ENCODE measurements around the gene HOOK1.
"Not testable (repeated sequence)": the region's sequence is repeated elsewhere in the genome, so short reads cannot be mapped to it uniquely, and the experiment has no call there.

HOOK1 gene

DNA sequence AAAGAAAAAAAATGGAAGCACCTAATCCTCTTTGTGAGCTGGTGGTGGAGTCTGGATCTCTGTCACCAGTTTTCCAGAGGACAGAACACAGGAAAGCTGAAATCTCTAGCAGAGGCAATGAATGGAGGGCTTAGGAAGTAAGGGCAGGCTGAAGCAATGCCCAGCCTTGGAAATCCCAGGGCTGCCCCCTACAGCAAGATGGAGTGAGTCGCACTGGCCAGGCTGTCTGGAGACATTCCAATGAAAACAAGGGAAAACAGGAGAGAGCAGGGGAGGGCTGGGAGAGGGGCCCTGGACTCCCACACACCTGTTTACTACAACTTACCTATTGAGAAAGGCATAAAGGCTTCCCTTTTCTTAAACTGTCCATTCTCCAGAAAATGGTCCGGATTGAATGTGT lies 85.9 kb downstream of the HOOK1 start:
- Histone ChIP-seq H3K4me3 (ENCODE audit: low read depth in 1 of 2, low read length in 2 of 2) (no peak overlapping the region), H3K4me1 (ENCODE audit: control insufficient read depth in 1 of 2, insufficient read depth in 2 of 2, low read length in 2 of 2) (no peaks in the 10 kb centered on the region), H3K27ac (ENCODE audit: low read length) (no peak overlapping the region), H3K36me3 (ENCODE audit: control insufficient read depth in 1 of 2, insufficient read depth in 2 of 2, low read length in 2 of 2) (no peaks in the 10 kb centered on the region), H3K9me3 (ENCODE audit: control insufficient read depth in 1 of 2, low read length in 2 of 2) (no peaks in the 10 kb centered on the region), H3K27me3 (ENCODE audit: low read depth, low read length) (no peaks in the 10 kb centered on the region)

DNA sequence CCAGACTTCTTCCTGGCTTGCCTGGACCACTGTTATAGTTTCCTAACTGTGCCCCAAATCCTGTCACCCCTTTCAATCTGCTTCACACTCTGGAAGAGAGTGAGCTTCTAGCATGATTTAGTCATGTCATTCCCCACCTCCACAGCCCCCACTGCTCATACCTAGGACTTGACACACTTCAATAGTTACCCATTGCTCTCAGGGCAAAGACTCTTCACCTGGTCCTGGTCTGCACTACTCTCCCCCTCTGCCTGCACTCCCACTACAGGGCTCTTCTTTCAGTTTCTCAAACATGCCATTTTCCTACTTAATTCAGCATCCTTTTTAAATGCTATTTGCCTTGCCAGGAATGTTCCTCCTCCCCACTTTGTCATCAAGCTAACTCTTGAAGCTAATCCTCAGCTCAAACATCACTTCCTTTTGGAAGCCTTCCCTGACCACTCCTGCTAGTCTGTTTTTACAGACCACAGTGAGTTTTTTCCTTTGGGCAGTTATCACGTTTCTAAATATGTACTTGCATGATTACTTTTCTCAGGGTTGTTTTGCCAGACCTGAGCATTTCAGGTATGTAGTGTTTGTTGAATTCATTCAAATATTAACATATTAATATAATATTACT lies 87.1 kb downstream of the HOOK1 start:
- Histone ChIP-seq H3K36me3 (ENCODE audit: control insufficient read depth in 1 of 2, insufficient read depth in 2 of 2, low read length in 2 of 2) (no peaks in the 10 kb centered on the region), H3K4me3 (ENCODE audit: low read depth in 1 of 2, low read length in 2 of 2) (no peak overlapping the region), H3K27ac (ENCODE audit: low read length) (no peak overlapping the region), H3K4me1 (ENCODE audit: control insufficient read depth in 1 of 2, insufficient read depth in 2 of 2, low read length in 2 of 2) (no peaks in the 10 kb centered on the region), H3K27me3 (ENCODE audit: low read depth, low read length) (no peaks in the 10 kb centered on the region), H3K9me3 (ENCODE audit: control insufficient read depth in 1 of 2, low read length in 2 of 2) (no peaks in the 10 kb centered on the region)

DNA sequence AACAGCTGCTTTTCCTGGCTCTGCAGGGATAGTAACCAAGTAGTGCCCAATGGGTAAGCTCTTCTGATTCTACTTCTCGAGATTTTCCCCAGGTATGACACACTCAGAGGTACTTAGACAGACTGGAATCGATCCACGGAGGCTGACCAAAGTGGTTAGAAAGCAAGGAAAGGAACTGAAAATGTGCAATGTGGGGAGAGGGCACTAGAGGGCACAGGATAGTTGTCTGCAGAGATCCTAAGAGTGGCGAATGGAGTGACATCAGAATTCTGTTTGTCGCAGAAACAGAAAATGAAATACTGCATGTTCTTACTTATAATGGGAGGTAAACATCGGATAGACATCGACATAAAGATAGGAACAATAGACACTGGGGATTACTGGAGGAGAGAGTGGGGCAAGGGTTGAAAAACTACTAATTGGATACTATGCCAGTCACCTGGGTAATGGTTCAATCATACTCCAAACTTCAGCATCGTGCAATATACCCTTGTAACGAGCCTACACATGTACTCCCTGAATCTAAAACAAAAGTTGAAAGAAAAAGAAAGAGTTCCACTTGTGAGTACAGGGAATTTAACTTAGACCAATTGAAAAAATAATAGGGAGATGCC lies 88.5 kb downstream of the HOOK1 start:
- no peaks in the 10 kb centered on the region for H3K4me1 ChIP-seq (ENCODE audit: control insufficient read depth in 1 of 2, insufficient read depth in 2 of 2, low read length in 2 of 2)
- H3K27ac ChIP-seq (ENCODE audit: low read length): no peak overlapping the region
- H3K36me3 ChIP-seq (ENCODE audit: control insufficient read depth in 1 of 2, insufficient read depth in 2 of 2, low read length in 2 of 2): no peaks in the 10 kb centered on the region
- H3K4me3 ChIP-seq (ENCODE audit: low read depth in 1 of 2, low read length in 2 of 2): no peak overlapping the region
- H3K27me3 ChIP-seq (ENCODE audit: low read depth, low read length): no peaks in the 10 kb centered on the region
- no peaks in the 10 kb centered on the region for H3K9me3 ChIP-seq (ENCODE audit: control insufficient read depth in 1 of 2, low read length in 2 of 2)

DNA sequence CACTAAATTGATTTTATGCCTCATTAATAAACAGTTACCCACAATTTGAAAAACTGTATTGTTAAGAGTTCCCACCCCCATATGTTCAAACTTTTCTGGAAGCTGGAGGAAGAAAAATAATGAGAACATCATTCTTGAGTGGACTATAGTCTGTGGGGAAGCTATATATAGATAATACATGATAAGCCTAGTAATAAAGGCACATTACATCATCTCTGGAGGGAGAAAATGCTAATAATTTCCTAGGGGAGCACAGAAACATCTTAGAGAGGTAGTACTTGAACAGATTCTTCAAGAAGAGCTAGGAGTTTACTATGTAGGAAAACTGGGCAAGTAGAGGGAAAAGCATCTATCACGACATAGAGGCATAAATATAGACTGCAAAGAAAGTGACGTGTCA lies 92.2 kb downstream of the HOOK1 start:
- H3K27ac ChIP-seq (ENCODE audit: low read length): no peak overlapping the region
- H3K4me1 ChIP-seq (ENCODE audit: control insufficient read depth in 1 of 2, insufficient read depth in 2 of 2, low read length in 2 of 2): no peaks in the 10 kb centered on the region
- no peak overlapping the region for H3K4me3 ChIP-seq (ENCODE audit: low read depth in 1 of 2, low read length in 2 of 2)
- H3K36me3 ChIP-seq (ENCODE audit: control insufficient read depth in 1 of 2, insufficient read depth in 2 of 2, low read length in 2 of 2): no peaks in the 10 kb centered on the region
- no peaks in the 10 kb centered on the region for H3K9me3 ChIP-seq (ENCODE audit: control insufficient read depth in 1 of 2, low read length in 2 of 2)
- H3K27me3 ChIP-seq (ENCODE audit: low read depth, low read length): no peaks in the 10 kb centered on the region

DNA sequence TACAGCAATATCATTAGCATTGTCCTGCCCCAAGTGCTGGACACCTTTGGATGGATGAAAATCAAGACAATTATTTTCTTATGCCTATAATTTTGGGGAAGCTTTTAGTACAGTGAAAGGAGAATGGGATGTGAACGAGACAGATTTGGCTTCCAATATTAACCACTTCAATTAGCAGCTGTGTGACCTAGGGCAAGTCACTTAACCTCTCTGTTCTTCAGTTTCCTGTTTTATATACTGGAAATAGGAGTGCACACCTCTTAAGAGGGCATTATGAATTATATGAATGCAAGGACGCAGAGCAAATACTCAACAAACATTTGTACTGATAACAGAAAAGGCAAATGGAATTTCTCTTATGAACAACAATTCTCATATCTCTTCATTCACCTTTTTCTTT lies 93.3 kb downstream of the HOOK1 start:
- Histone ChIP-seq H3K4me1 (ENCODE audit: control insufficient read depth in 1 of 2, insufficient read depth in 2 of 2, low read length in 2 of 2) (no peaks in the 10 kb centered on the region), H3K27me3 (ENCODE audit: low read depth, low read length) (no peaks in the 10 kb centered on the region), H3K36me3 (ENCODE audit: control insufficient read depth in 1 of 2, insufficient read depth in 2 of 2, low read length in 2 of 2) (no peaks in the 10 kb centered on the region), H3K9me3 (ENCODE audit: control insufficient read depth in 1 of 2, low read length in 2 of 2) (no peaks in the 10 kb centered on the region), H3K4me3 (ENCODE audit: low read depth in 1 of 2, low read length in 2 of 2) (no peak overlapping the region), H3K27ac (ENCODE audit: low read length) (no peak overlapping the region)

DNA sequence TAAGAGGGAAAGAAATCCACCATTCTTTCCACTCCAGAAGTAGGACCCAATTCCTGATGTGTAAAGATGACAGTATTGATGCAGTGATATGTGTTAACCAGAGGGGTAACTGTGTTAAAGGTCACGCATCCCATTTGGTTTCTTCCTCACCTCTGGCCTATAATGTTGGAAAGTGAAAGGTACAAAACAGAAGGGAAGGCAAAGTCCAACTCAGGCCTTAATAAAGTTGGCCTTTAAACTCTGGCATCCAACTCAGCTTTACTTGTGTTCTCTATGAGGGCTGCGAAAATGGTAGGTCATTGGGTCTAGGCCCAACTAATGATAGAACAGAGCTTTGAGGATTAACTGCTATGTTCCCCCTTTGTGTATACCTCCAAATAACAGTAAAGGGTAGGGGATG lies 93.9 kb downstream of the HOOK1 start:
- Histone ChIP-seq H3K4me1 (ENCODE audit: control insufficient read depth in 1 of 2, insufficient read depth in 2 of 2, low read length in 2 of 2) (no peaks in the 10 kb centered on the region), H3K36me3 (ENCODE audit: control insufficient read depth in 1 of 2, insufficient read depth in 2 of 2, low read length in 2 of 2) (no peaks in the 10 kb centered on the region), H3K27ac (ENCODE audit: low read length) (no peak overlapping the region), H3K27me3 (ENCODE audit: low read depth, low read length) (no peaks in the 10 kb centered on the region), H3K4me3 (ENCODE audit: low read depth in 1 of 2, low read length in 2 of 2) (no peak overlapping the region), H3K9me3 (ENCODE audit: control insufficient read depth in 1 of 2, low read length in 2 of 2) (no peaks in the 10 kb centered on the region)

DNA sequence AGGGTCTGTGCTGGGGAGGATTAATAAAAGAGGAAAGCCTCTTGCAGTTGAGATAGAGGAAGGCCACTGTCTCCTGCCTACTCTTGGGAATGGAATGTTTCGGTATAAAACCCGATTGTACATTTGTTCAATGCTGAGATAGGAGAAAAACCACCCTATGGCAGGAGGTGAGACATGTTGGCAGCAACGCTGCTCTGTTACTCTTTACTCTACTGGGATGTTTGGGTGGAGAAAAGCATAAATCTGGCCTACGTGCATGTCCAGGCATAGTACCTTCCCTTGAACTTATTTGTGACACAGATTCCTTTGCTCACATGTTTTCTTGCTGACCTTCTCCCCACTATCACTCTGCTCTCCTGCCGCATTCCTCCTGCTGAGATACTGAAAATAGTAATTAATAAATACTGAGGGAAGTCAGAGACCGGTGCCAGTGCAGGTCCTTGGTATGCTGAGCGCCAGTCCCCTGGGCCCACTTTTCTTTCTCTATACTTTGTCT lies 100.1 kb downstream of the HOOK1 start:
- H3K4me3 ChIP-seq (ENCODE audit: low read depth in 1 of 2, low read length in 2 of 2); H3K4me1 ChIP-seq (ENCODE audit: control insufficient read depth in 1 of 2, insufficient read depth in 2 of 2, low read length in 2 of 2); H3K36me3 ChIP-seq (ENCODE audit: control insufficient read depth in 1 of 2, insufficient read depth in 2 of 2, low read length in 2 of 2); H3K9me3 ChIP-seq (ENCODE audit: control insufficient read depth in 1 of 2, low read length in 2 of 2); H3K27me3 ChIP-seq (ENCODE audit: low read depth, low read length); H3K27ac ChIP-seq (ENCODE audit: low read length): not testable (repeated sequence)

DNA sequence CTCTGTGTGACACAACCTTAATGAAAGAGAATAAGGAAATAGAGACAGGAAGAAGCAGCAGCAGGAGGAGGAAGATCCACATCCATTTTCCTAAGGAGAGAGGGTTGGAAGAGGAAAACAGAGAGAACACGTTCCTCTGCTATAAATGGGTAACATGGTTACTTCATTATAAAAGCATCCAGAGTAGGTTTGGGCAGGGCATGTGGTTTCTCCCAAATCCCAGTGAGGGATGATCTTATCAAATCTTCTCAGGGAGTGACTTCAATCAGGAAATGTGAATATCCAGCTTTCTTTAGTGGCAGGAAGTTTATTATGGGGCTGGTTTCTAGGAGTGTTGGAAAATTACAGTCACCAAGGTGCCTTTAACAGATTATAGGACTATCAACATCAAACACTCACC lies 100.8 kb downstream of the HOOK1 start:
- Histone ChIP-seq H3K4me3 (ENCODE audit: low read depth in 1 of 2, low read length in 2 of 2) (no peak overlapping the region), H3K27me3 (ENCODE audit: low read depth, low read length) (no peaks in the 10 kb centered on the region), H3K27ac (ENCODE audit: low read length) (no peak overlapping the region), H3K9me3 (ENCODE audit: control insufficient read depth in 1 of 2, low read length in 2 of 2) (no peaks in the 10 kb centered on the region), H3K4me1 (ENCODE audit: control insufficient read depth in 1 of 2, insufficient read depth in 2 of 2, low read length in 2 of 2) (no peaks in the 10 kb centered on the region), H3K36me3 (ENCODE audit: control insufficient read depth in 1 of 2, insufficient read depth in 2 of 2, low read length in 2 of 2) (no peaks in the 10 kb centered on the region)

DNA sequence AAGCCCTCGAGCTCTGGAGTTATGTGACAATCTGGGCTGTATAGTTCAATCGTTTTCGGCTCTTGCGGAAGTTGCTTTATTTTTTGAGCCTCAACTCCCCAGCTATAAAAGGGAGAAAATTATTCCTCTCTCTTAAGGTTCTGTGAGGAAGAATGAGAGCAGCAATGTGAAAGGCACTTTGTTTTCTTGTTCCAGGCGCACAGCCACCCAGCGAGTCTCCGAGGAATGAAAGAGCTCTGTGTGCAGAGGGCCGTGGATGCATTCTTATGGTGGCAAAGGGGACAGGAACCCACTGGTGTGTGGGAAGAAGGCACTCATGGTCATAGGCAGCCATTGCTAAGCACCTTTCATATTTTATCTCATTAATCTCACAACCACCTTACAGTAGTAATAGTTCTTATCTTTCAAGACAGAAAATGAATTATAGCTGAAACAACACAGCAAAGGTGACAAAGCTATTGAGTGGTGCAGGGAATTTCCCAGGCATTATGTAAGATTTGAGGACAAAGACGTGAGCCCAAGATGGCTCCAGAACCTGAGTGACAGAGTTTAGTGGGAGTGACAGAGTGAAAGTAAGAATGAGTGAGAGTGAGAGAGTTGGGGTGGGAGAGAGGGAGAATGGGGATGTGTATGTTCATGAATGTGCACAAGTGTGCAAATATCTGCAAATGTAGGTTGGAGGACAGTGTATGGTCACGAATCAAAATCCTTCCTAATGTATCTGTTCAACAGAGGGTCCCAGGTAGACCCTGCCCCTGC lies 102.5 kb downstream of the HOOK1 start:
- H3K9me3 ChIP-seq (ENCODE audit: control insufficient read depth in 1 of 2, low read length in 2 of 2): no peaks in the 10 kb centered on the region
- H3K27me3 ChIP-seq (ENCODE audit: low read depth, low read length): no peaks in the 10 kb centered on the region
- no peak overlapping the region for H3K27ac ChIP-seq (ENCODE audit: low read length)
- no peaks in the 10 kb centered on the region for H3K36me3 ChIP-seq (ENCODE audit: control insufficient read depth in 1 of 2, insufficient read depth in 2 of 2, low read length in 2 of 2)
- no peaks in the 10 kb centered on the region for H3K4me1 ChIP-seq (ENCODE audit: control insufficient read depth in 1 of 2, insufficient read depth in 2 of 2, low read length in 2 of 2)
- H3K4me3 ChIP-seq (ENCODE audit: low read depth in 1 of 2, low read length in 2 of 2): no peak overlapping the region

DNA sequence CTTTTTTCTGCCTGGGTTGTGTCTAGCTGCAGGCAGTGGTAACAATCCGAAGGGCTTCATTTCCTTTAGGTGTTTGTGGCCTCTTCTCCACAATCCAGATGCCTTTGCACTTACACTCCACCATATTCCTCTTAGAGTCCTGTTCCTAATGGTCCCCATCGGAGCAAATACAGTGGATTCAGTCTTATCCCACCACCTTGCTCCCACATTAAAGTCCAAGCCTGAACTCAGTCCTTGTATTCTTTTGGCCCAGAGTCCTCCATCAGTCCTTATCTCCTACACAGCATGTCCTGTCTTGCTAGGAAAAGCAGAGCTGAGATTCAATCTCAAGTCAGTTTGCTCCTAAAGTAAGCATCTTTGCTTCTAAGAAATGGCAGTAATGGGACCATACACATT lies 103.0 kb downstream of the HOOK1 start:
- H3K4me3 ChIP-seq (ENCODE audit: low read depth in 1 of 2, low read length in 2 of 2): no peak overlapping the region
- no peaks in the 10 kb centered on the region for H3K27me3 ChIP-seq (ENCODE audit: low read depth, low read length)
- H3K36me3 ChIP-seq (ENCODE audit: control insufficient read depth in 1 of 2, insufficient read depth in 2 of 2, low read length in 2 of 2): no peaks in the 10 kb centered on the region
- no peak overlapping the region for H3K27ac ChIP-seq (ENCODE audit: low read length)
- no peaks in the 10 kb centered on the region for H3K9me3 ChIP-seq (ENCODE audit: control insufficient read depth in 1 of 2, low read length in 2 of 2)
- H3K4me1 ChIP-seq (ENCODE audit: control insufficient read depth in 1 of 2, insufficient read depth in 2 of 2, low read length in 2 of 2): no peaks in the 10 kb centered on the region

DNA sequence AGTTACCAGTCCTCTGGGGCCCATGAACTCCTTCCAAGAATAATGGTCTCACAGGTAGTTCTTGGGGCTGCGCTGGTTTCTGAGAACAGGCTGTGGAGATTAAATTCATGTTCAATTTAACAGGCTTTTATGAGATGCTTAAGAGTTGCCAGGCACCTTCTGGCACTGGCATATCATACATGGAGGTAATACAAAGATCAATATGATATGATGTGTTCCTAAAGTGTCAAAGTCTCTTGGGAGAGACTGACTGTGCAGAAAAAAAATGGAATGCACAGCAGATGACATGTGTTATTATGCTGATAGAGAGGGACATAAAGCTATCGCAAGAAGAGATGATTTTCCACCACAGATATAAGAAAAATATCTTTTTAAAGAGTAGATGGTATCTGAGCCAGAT lies 105.0 kb downstream of the HOOK1 start:
- Histone ChIP-seq H3K27me3 (ENCODE audit: low read depth, low read length) (no peaks in the 10 kb centered on the region), H3K4me3 (ENCODE audit: low read depth in 1 of 2, low read length in 2 of 2) (no peak overlapping the region), H3K9me3 (ENCODE audit: control insufficient read depth in 1 of 2, low read length in 2 of 2) (no peaks in the 10 kb centered on the region), H3K4me1 (ENCODE audit: control insufficient read depth in 1 of 2, insufficient read depth in 2 of 2, low read length in 2 of 2) (no peaks in the 10 kb centered on the region), H3K27ac (ENCODE audit: low read length) (no peak overlapping the region), H3K36me3 (ENCODE audit: control insufficient read depth in 1 of 2, insufficient read depth in 2 of 2, low read length in 2 of 2) (no peaks in the 10 kb centered on the region)

Data from muscle layer of duodenum (tissue), 2 donors.